22Rv1 (cell line): Measurements from ENCODE around the gene NEMP1.
"Not testable (repeated sequence)": the region's sequence is repeated elsewhere in the genome, so short reads cannot be mapped to it uniquely, and the experiment has no call there.

Source experiments
- CTCF ChIP-seq: fragments of 450-650 bp; IDR thresholded peaks from 2 replicates; pipeline ENCODE4 v1.5.1; 2017; ENCODE audit warnings: mild to moderate bottlenecking
- ZFX ChIP-seq: fragments of 450-650 bp; IDR thresholded peaks from 2 replicates; pipeline ENCODE4 v1.6.1; 2017; ENCODE audit warnings: antibody characterized with exemption, borderline replicate concordance

GRCh38 chr12:57120718-57121117 lies 42.1 kb upstream of the NEMP1 start:
- not testable (repeated sequence) for TF ChIP-seq CTCF, ZFX
